ENCODE measurements around the gene PPFIA3.
A peak's percentile ranks its signal among the peaks of the same experiment; 100 is the strongest.
"Not testable (repeated sequence)": the region's sequence is repeated elsewhere in the genome, so short reads cannot be mapped to it uniquely, and the experiment has no call there.

The PPFIA3 gene

DNA sequence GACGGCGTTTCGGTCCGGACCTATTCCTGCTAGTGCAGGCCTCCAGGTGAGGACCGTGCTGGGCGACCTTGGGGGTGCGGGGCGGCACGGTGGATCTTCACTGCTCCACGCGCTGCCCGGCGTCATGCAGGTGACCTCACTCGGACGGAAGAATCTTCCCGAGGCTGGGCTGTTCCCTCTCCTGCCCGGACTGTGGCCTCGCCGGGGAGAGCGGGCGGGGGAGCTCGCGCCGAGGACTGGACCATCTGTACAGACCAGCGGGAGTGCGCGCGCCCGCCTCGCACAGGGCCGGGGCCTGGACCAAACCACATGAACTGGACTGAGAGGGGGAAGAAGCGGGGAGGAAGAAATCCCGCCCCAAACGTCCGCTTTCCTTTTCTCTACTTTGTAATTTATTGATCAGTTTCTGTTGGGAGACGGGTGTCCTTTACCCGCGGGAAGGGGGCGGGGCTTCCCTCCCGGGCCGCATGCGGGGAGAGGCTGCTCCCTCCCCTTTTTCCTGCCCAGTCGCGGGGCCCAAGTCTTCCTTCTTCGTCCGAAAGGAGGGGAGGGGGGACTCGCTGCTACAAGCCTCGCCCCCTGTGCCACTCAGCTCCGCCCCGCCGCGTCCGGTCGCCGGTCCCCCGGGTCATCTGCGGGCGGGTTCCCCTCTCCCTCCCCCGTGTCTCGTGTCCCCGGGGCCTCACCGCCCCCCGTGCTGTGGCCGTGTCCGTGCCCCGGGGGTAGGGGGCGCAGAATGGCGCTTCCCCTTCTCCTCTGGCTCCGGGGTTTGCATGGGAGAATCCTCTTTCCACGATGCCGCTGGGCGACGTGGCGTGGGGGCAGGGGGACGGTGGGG is 31.0 kb downstream of the PPFIA3 start:
- DNase-seq (ENCODE audit: low spot score), result peak; percentile 70

- no peak for DNase-seq (ENCODE audit: low spot score)
Observed at GRCh38 chr19:49150944-49151243, 31.6 kb downstream of the PPFIA3 start.

- no peak for DNase-seq (ENCODE audit: low spot score)
Observed at GRCh38 chr19:49151267-49152118, 32.1 kb downstream of the PPFIA3 start.

GRCh38 chr19:49152119-49152550 is 32.8 kb downstream of the PPFIA3 start:
- DNase-seq (ENCODE audit: low spot score), result no peak

DNA sequence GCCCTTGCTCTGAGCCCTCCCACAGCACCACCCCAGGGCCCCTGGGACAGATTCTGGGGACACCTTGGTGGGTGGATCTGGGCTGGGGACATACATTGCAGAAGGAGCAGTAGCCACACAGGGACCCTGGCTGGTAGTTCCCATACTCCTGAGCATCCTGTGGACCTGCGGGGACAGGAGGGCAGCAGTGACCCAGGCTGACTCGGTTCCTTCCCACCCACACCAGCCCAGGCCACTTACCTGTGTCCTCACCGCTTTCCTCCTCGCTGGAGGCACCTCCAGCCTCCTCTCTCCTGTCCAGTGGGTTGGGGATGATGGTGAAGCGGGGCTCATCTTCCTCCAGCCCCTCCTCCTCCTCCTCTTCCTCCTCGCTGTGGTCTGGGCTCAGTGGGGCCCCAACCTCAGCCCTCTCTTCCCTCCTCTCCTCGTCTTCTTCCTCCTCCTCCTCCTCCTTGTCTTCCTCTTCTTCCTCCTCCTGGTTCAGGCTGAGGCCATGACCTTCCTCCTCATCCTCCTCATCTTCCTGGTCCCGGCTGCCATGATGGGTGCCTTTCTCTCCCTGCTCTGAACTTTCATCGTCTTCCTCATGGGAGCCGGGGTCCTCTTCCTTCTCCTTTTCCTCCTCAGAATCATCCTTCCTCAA is 33.9 kb downstream of the PPFIA3 start:
- DNase-seq (ENCODE audit: low spot score), result no peak

GRCh38 chr19:49154279-49154678 is 34.9 kb downstream of the PPFIA3 start:
- no peak for DNase-seq (ENCODE audit: low spot score)

GRCh38 chr19:49155005-49155819 is 35.9 kb downstream of the PPFIA3 start, which contains the start of gene HRC:
Gene HRC, minus strand, starts transcription at chr19:49155396. Its CDS starts 159 bp downstream, at chr19:49155237.
- DNase-seq (ENCODE audit: low spot score), result no peak

DNA sequence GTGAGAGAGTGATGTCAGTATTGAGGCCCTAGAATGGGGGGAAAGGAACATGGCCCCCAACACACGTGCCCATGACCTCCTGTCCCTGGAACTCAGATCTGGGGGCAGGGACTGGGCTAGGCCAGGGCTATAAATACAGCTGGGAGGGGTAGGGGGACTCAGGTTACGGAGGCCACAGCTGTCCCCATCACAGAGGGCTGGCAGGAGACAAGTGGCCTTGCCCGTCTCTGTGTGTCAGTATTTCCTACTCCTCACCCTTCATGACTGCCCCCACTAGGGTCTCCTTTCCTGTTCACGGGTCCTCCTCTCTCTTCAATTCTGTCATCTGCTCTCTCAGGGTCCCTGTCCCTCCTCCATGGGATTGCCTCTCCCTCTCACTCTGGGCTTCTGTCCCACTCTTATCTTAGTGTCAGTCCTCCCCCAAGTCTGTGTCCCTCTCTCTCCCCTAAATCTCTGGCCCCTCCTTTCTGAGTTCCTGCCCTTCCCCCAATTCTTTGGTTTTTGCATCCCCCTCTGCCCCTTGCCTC is 36.5 kb downstream of the PPFIA3 start:
- DNase-seq (ENCODE audit: low spot score), result no peak

- DNase-seq (ENCODE audit: low spot score), result peak; percentile 45
Observed at GRCh38 chr19:49157445-49158224, 38.3 kb downstream of the PPFIA3 start, which contains the start of gene TRPM4. Gene TRPM4, plus strand, starts transcription at chr19:49157792. Its CDS starts 75 bp downstream, at chr19:49157867.

DNA sequence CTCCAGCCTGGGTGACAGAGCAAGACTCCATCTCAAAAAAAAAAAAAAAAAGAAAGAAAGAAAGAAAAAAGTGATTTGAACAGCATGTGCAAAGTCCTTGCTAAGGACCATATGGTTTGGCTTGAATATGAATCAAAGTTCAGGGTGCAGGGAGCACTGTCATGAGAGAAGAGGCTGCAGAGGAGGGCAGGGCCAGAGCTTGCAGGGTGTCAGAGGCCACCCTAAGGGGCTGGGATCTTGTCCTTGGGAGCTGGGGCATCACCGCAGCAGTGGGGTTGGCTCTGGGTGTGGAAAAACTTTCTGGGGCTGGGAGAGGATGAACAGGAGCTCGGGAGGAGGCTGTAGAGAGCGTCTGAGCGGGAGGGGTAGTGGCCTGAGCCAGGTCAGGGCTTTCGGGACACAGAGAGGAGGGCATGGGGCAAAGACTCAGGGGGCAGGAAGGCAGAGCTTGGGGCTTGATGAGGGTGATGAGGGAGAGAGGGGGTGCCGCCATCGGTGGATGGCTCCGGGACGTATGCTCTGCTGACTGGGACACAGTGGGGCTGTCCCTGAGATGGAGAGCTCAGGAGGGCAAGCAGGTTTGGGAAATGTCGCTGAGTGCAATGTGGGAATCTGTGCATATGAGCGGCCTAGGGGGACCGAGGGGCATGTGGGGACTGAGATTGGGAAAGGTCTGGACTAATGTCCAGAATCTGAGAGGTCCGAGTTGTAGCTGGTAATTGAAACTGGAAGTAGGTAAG is 41.3 kb downstream of the PPFIA3 start:
- no peak for DNase-seq (ENCODE audit: low spot score)

DNA sequence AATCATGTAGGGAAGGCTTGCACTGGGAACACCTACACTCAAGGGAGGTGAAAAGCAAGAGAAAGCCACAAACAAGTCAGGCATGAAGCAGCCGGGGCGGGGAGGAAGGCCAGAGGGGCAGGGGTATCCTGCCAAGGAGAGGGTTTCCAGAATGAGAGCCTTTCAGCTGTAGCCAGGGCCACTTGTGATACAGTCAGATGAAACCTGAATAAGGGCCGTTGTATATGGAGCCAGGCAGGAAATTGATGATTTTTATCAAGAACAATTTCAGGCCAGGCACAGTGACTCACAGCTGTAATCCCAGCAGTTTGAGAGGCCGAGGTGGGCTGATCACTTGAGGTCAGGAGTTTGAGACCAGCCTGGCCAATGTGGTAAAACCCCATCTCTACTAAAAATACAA is 42.6 kb downstream of the PPFIA3 start:
- no peak for DNase-seq (ENCODE audit: low spot score)

DNA sequence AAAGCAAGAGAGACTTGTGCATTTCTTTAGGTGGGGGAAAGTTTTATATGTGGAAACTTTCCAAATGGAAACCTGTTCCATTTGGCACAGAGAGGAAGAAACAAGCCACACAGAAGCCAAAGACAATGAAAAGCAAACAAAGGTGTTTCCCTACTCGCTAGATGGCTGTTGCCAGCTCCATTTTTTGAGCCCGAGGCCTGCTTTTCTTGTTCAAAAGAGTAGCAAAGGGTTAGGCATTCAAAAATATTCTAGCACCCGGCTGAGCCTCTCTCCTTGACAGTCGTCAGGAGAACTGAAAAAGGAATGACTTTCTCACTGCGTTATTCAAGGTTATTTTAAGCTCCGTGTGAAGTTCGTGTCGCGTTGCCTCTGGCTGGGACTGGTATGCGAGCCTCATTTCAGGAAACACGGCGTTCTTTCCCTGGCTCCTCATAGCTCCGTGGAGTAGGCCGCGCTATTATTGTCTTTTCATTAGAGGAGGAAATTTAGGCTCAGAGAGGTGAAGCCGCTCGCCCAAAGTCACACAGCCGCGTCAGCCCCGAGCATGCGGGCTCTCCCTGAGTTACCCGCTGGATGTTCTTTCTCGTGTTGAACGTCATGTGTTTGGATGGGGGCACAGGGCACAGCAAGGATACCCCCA is 45.9 kb downstream of the PPFIA3 start:
- peak; percentile 17 for DNase-seq (ENCODE audit: low spot score)

GRCh38 chr19:49165865-49166301 is 46.5 kb downstream of the PPFIA3 start:
- DNase-seq (ENCODE audit: low spot score), result no peak

- DNase-seq (ENCODE audit: low spot score), result no peak
Observed at GRCh38 chr19:49167857-49168409, 48.6 kb downstream of the PPFIA3 start.

DNA sequence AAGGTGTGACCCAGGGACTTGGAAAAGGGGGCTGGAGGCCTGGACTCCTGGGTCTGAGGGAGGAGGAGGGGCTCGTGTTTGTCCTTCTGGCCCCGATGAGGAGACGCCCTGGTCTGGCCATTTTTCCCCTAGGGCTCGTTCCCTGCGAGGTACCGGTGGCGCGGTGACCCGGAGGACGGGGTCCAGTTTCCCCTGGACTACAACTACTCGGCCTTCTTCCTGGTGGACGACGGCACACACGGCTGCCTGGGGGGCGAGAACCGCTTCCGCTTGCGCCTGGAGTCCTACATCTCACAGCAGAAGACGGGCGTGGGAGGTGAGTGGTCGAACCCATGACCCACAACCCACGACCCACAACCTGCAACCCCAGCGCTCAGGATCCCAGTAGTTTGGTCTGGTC is 49.1 kb downstream of the PPFIA3 start:
- no peak for DNase-seq (ENCODE audit: low spot score)

DNA sequence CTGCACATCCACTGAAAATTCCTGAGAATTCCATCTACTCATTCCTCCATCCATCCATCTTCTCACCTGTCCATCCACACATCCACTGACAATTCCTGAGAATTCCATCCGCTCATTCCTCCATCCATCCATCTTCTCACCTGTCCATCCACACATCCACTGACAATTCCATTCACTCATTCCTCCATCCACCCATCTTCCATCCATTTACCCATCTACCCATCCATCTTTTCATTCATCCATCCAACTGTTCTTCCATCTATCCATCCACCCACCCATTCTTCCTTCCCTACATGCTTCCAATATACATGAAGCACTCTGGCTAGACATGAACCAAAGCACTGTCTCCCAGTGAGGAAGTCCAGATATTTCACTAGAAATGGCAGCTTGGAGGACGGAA is 53.9 kb downstream of the PPFIA3 start:
- no peak for DNase-seq (ENCODE audit: low spot score)

DNA sequence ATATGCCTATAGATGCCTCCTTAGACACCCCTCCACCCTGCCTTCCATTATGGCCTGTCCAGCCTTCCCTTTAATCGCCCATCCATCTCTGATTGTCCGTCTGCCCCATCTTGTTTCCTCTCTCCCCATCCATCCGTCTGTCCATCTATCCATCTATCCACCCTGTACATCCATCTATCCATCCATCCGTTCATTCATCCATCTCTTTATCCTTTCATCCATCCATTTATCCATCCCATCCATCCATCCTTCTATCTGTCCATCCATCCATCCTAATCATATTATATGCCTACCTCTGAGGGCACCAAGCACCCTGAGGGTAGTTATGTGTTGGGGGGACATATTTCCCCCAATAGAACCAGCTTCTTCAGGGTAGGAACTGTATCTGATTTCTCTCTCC is 61.3 kb downstream of the PPFIA3 start:
- DNase-seq (ENCODE audit: low spot score), result no peak

- not testable (repeated sequence) for DNase-seq (ENCODE audit: low spot score)
Observed at GRCh38 chr19:49182010-49182847, 62.9 kb downstream of the PPFIA3 start.
